ENCODE data around the gene RHBDL1. TPM values are rescaled to one million over a fixed set of nuclear protein-coding genes. Genes with fewer than 3 reads are reported as not detected.

RHBDL1 gene
- total RNA-seq, 3 donors from 2014 or later, result 0.48 to 2.3 (median 1.0) TPM

DNA sequence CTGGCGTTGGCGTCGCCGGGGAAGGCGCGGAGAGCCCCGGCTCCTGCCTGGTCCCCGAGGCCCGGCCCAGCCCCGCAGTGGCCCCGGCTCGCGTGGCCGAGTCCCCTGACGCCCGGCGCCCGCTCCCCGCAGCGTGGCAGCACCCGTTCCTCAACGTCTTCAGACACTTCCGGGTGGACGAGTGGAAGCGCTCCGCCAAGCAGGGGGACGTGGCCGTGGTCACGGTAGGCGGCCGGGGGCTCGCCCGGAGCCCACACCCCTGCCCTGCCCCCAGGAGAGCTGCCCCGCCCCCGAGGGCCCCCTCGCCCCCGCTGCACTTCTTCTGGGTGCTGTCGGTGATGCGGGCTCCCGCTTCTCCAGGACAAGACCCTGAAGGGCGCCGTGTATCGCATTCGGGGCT lies 25.8 kb upstream of the RHBDL1 start:
- TF ChIP-seq CTCF (IDR thresholded peaks at IDR 0.05), result no peak
- TF ChIP-seq POLR2A (IDR thresholded peaks at IDR 0.05), result no peak
- TF ChIP-seq POLR2AphosphoS5 (IDR thresholded peaks at IDR 0.05), result no peak
- no peaks in the 10 kb centered on the region for H3K36me3 ChIP-seq
- peaks cover 12 to 32% of the 10 kb centered on the region in 2 donors for H3K4me1 ChIP-seq
- intact Hi-C loops (cut with DNase I; ENCODE audit: low total_unique reads), result no loop called here
- H3K27ac ChIP-seq, result peak overlapping the region; percentile 89 to 94
- peak overlapping the region; percentile 68 to 85 (median 80) for H3K4me3 ChIP-seq
- H3K9me3 ChIP-seq, result no peaks in the 10 kb centered on the region
- H3K27me3 ChIP-seq, result no peaks in the 10 kb centered on the region
- no peak for DNase-seq (ENCODE audit: low spot score in 2 of 2)

- H3K27ac ChIP-seq, result no peak overlapping the region
- intact Hi-C loops (cut with DNase I; ENCODE audit: low total_unique reads), result no loop called here
- H3K36me3 ChIP-seq, result no peaks in the 10 kb centered on the region
- H3K27me3 ChIP-seq, result no peaks in the 10 kb centered on the region
- no peak overlapping the region for H3K4me3 ChIP-seq
- no peak for DNase-seq (ENCODE audit: low spot score in 2 of 2)
- H3K9me3 ChIP-seq, result no peaks in the 10 kb centered on the region
- no peak for TF ChIP-seq POLR2AphosphoS5 (IDR thresholded peaks at IDR 0.05)
- TF ChIP-seq POLR2A (IDR thresholded peaks at IDR 0.05), result no peak
- no peak for TF ChIP-seq CTCF (IDR thresholded peaks at IDR 0.05)
- H3K4me1 ChIP-seq, result peaks cover 12 to 26% of the 10 kb centered on the region in 2 donors
Measured at GRCh38 chr16:651844-652243, 23.6 kb upstream of the RHBDL1 start.

DNA sequence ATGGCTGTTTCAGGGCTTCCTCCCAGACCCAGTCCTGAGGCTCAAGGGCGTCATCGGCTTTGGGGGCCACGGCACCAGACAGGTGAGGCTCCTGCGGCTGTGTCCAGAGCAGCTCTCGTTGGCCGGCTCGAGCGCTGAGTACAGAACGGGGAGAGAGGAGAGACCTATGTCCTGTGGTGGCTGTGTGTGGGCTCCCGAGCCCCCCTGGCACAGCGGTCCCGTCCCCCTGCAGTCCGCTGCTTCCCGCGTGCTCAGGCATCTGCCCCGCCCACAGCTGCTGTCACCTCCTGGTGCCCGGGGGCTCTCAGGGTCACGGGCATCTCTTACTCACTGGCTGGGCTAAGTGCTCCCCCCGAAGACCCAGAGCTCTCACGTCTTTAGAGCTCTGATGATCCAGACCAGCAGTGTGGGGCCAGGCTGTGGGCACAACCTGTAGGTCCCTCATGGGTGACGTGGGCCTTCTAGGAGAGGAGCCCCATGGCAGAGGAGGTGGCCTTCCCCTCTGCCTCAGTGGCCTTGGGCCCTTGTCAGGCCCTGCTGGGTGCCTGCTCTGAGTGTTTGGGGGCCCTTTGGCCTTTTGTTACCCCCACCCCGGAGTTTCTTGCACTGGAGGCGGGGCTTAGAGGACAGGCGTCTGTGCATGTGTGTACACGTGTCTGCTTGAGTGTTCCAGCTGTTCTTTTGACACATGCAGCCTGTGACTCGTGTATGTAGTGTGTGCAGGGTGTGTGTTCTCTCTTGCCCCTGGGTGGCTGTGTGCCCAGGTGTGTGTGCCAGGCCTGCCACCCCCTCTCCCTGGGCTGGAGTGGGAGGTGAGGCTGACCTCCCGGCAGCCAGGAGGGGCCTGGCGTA lies 22.8 kb upstream of the RHBDL1 start:
- DNase-seq (ENCODE audit: low spot score in 2 of 2), result no peak
- Histone ChIP-seq H3K36me3 (no peaks in the 10 kb centered on the region), H3K27me3 (no peaks in the 10 kb centered on the region), H3K4me3 (no peak overlapping the region), H3K27ac (no peak overlapping the region), H3K4me1 (peaks cover 12 to 18% of the 10 kb centered on the region in 2 donors), H3K9me3 (no peaks in the 10 kb centered on the region)
- TF ChIP-seq POLR2AphosphoS5 (IDR thresholded peaks at IDR 0.05) (no peak), POLR2A (IDR thresholded peaks at IDR 0.05) (no peak), CTCF (IDR thresholded peaks at IDR 0.05) (no peak)
- intact Hi-C loops (cut with DNase I; ENCODE audit: low total_unique reads), result no loop called here

GRCh38 chr16:654034-654433 lies 21.4 kb upstream of the RHBDL1 start:
- intact Hi-C loops (cut with DNase I; ENCODE audit: low total_unique reads), result no loop called here

More at GRCh38 chr16:654034-654433, 21.4 kb upstream of the RHBDL1 start:
- Histone ChIP-seq H3K9me3 (no peaks in the 10 kb centered on the region), H3K36me3 (no peaks in the 10 kb centered on the region), H3K27ac (no peak overlapping the region), H3K27me3 (no peaks in the 10 kb centered on the region), H3K4me1 (peaks cover 8 to 9% of the 10 kb centered on the region in 2 donors), H3K4me3 (no peak overlapping the region)
- DNase-seq (ENCODE audit: low spot score in 2 of 2), result no peak
- no peak for TF ChIP-seq CTCF (IDR thresholded peaks at IDR 0.05)
- no peak for TF ChIP-seq POLR2AphosphoS5 (IDR thresholded peaks at IDR 0.05)
- TF ChIP-seq POLR2A (IDR thresholded peaks at IDR 0.05), result no peak
